EH (cell line): ENCODE data around the gene CLIC4.
"Not testable (repeated sequence)": the region's sequence is repeated elsewhere in the genome, so short reads cannot be mapped to it uniquely, and the experiment has no call there.

ENCODE experiments used
- DNase-seq: peaks from one replicate; pipeline ENCODE4 v3.0.0-alpha.2; 2015; ENCODE audit warnings: low read depth

The CLIC4 gene

GRCh38 chr1:24820221-24820620 is 75.0 kb downstream of the CLIC4 start:
- DNase-seq: not testable (repeated sequence)

GRCh38 chr1:24822887-24823286 is 77.6 kb downstream of the CLIC4 start:
- DNase-seq: peak; percentile 52

GRCh38 chr1:24823486-24823885 is 78.2 kb downstream of the CLIC4 start:
- not testable (repeated sequence) for DNase-seq

GRCh38 chr1:24825174-24825573 is 79.9 kb downstream of the CLIC4 start:
- DNase-seq: no peak

GRCh38 chr1:24826510-24826909 is 81.3 kb downstream of the CLIC4 start:
- no peak for DNase-seq

GRCh38 chr1:24827379-24828135 is 82.3 kb downstream of the CLIC4 start:
- DNase-seq: peak; percentile 39

- no peak for DNase-seq
These were observed 83.1 kb downstream of the CLIC4 start for GRCh38 chr1:24828183-24828886.

- no peak for DNase-seq
These were observed 83.6 kb downstream of the CLIC4 start for GRCh38 chr1:24828887-24829192.

GRCh38 chr1:24830680-24831272 is 85.5 kb downstream of the CLIC4 start:
- DNase-seq: peak; percentile 74

- DNase-seq: no peak
These were observed 96.3 kb downstream of the CLIC4 start for GRCh38 chr1:24841593-24841992.

GRCh38 chr1:24846671-24847070 is 101.4 kb downstream of the CLIC4 start:
- no peak for DNase-seq

GRCh38 chr1:24847995-24848881 is 103.0 kb downstream of the CLIC4 start:
- peak; percentile 94 for DNase-seq

- no peak for DNase-seq
These were observed 104.5 kb downstream of the CLIC4 start for GRCh38 chr1:24849672-24850295.

- peak; percentile 41 for DNase-seq
These were observed 105.2 kb downstream of the CLIC4 start for GRCh38 chr1:24850328-24850920.

GRCh38 chr1:24853649-24854048 is 108.4 kb downstream of the CLIC4 start:
- DNase-seq: no peak

GRCh38 chr1:24855474-24855873 is 110.2 kb downstream of the CLIC4 start:
- no peak for DNase-seq

- DNase-seq: no peak
These were observed 111.7 kb downstream of the CLIC4 start for GRCh38 chr1:24856787-24857506.

GRCh38 chr1:24857507-24858133 is 112.4 kb downstream of the CLIC4 start:
- DNase-seq: no peak

GRCh38 chr1:24858277-24858676 is 113.0 kb downstream of the CLIC4 start:
- DNase-seq: no peak
